Transverse colon (tissue), 3 donors: ENCODE results near the gene TPK1.

Experiments used
- POLR2A ChIP-seq: fragments of 450-650 bp; IDR thresholded peaks from one replicate; pipeline ENCODE4 v1.6.1; 2016; ENCODE audit warnings: antibody characterized with exemption, mild to moderate bottlenecking, moderate library complexity
- TF ChIP-seq, protein P1 (sequence below), 5 experiments: fragments of 200-600 bp in 3 of 5; fragments of 450-650 bp in 2 of 5; sonication (generic) in 3 of 5; IDR thresholded peaks; 1 replicate in 2 of 5; 2 replicates in 3 of 5; pipeline ENCODE4 v1.5.1; 2016 to 2017; ENCODE audit warnings: antibody characterized with exemption in 5 of 5, inconsistent platforms in 3 of 5, mild to moderate bottlenecking in 2 of 5, moderate library complexity in 1 of 5

DNA sequence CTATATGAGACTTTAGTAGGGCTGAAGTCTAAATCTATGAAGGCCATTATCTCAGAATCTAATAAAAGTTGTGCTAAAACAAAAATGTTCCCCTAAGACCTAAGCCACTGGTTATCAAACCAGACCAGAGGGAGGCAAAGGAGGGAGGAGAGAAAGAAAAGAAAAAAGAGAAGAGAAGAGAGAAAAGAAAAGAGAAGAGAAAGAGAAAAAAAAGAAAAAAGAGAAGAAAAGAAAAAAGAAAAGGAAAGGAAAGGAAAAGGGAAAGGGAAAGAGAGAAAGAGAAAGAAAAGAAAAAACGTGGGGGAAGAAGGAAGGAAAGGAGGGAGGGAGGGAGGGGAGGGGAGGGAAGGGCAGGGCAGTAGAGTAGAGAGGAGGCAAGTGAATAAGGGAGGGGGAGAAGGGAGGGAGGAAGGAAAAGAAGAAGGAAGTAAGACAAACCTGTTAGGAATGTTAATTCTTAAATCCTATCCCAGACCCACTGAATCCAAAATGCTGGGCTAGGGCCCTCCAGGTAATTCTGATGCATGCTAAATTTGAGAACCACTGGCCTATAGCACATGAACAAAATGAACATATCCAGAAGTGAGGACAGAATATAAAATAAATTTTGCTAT lies 98.9 kb downstream of the TPK1 start:
- TF ChIP-seq POLR2A, result no peak
- TF ChIP-seq, protein P1, sequence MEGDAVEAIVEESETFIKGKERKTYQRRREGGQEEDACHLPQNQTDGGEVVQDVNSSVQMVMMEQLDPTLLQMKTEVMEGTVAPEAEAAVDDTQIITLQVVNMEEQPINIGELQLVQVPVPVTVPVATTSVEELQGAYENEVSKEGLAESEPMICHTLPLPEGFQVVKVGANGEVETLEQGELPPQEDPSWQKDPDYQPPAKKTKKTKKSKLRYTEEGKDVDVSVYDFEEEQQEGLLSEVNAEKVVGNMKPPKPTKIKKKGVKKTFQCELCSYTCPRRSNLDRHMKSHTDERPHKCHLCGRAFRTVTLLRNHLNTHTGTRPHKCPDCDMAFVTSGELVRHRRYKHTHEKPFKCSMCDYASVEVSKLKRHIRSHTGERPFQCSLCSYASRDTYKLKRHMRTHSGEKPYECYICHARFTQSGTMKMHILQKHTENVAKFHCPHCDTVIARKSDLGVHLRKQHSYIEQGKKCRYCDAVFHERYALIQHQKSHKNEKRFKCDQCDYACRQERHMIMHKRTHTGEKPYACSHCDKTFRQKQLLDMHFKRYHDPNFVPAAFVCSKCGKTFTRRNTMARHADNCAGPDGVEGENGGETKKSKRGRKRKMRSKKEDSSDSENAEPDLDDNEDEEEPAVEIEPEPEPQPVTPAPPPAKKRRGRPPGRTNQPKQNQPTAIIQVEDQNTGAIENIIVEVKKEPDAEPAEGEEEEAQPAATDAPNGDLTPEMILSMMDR (IDR thresholded peaks at IDR 0.05), result no peak
